ENCODE results near the gene SLC15A3.

The SLC15A3 gene

GRCh38 chr11:60951904-60952741 lies at the start of gene SLC15A3:
SLC15A3 (minus strand) TSS chr11:60952176; CDS start chr11:60951551, 625 bp downstream.
- peak; percentile 89 for FAIRE-seq

- FAIRE-seq = no peak
These were observed 48.5 kb upstream of the SLC15A3 start for GRCh38 chr11:61000426-61000825.

DNA sequence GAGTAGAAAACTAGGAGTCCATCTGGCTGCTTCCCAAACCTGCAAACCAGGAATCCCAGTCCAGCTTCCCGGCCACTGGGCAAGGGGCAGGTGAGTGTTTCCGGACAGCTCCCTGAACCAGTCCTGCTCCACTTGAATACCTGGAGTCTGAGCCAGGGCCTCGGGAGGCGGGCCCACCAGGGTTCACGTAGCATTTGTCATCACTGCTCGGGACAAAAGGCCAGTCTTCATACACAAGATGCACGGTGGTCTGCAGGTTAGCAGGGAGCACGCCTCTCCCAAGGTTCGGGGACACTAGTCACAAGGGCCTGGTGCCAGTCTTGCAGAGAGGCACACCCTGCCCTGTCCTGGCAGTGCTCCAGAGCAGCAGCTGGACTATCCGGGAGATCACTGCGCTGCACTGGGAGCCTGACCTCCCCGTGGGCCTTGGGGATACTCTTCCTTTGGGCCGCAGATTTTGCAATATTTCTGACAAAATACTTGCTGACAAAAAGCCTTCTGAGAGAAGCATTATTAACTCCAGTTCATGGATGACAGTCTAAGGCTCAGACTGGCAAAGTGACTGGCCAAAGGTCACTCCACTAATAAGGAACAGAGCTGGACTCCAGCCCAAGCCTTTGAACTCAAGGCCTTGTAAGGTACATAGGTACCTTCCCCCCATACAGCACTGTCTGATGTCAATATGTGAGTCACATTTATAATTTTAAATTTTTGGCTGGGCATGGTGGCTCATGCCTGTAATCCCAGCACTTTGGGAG lies 44.6 kb upstream of the SLC15A3 start:
- FAIRE-seq = no peak

- no peak for FAIRE-seq
These were observed 43.8 kb upstream of the SLC15A3 start for GRCh38 chr11:60995798-60996197.

DNA sequence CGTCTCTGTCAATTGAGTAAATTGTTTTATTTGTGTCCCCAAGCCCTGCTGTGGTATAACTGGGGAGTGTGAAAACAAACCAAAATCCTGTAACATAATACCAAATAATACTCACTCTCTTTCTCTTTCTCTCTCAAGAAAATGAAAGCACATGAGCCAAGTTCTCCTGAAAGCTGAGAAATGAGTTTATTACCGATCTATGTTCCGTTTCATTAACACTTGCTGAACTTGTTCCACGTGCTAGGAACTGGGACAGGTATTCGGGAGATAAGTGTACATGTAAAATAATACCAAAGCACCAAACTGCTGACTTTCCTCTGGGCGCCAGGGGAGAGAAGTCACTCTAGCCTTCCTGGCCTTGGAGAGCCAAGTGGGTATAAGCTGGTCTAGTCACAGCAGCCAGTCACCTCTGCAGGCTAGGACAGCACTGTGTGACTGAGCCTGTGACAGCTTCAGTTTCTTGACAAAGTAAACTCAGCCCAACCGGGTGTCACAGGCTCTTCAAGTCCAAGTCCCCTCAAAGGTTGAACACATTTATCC lies 42.6 kb upstream of the SLC15A3 start:
- FAIRE-seq = no peak

DNA sequence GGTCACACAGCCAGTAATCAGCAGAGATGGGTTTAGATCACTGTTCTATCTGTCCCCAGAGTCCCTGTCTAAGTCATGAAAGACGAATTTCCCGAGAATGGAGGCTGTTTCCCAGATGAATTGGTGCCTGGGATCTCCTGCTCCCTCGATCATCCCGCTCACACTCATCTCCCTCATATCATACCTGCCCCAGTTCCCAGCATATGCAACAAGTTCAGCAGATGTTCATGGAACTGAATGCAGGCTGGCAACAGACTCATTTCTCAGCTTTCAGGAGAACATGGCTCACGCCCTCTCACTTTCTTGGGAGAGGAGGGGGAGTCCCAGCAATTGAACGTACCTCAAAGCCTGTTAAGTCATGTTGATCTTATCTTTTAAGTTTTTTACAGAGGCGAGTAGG lies 41.6 kb upstream of the SLC15A3 start:
- no peak for FAIRE-seq

DNA sequence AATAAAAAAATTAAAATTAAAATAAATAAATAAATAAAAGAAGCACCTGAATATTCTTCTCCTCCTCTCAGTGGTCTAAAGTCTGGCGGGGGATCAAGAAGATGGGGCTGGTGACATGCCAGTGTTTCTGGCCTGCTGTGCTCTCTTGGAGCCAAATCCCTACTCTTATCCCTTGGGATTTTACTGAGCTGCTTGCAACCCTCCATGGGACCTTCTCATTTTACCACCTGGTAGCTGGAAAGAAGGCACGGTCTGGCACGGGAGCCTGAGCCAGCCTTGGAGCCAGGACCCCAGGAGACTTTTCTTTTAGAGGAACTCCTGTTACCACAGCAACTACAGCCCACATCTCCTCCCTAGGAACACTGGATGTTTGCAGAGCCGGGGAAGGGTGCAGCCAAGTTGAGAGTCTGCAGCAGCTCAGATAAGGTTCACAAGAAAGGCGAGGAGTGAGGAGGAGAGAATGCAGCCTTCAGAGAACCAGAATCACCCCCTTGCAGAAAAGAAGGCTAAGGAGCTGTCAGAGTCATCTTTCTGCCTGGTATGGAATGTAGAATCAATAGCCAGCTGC lies 41.0 kb upstream of the SLC15A3 start:
- no peak for FAIRE-seq

- no peak for FAIRE-seq
These were observed 39.5 kb upstream of the SLC15A3 start for GRCh38 chr11:60991457-60991856.

DNA sequence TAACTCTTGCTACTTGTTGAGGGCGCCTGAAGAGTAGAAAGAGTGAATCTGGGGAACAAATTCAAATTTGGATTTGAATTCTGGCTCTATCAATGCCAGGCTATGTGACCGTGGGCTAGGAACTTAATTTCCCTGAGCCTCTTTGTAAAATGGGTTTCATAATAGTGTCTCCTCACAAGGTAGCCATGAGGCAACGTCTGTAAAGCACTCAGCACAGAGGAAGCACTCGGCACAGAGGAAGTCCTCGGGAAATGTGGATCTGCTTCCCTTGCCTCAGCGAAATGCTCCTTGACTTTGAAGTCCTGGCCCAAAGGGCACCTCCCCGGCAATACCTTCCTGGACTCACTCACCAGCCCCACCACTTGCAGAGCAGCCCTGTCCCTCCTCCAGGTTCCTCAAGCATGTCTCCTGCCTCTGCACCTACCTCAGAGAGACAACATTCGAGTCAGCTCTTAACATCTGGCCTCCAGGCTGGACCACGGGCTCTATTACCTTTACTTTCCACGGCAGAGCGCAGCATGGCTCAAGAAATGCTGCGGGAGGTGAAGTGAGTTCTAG lies 37.2 kb upstream of the SLC15A3 start:
- no peak for FAIRE-seq

GRCh38 chr11:60988658-60989057 lies 36.7 kb upstream of the SLC15A3 start:
- FAIRE-seq = no peak

DNA sequence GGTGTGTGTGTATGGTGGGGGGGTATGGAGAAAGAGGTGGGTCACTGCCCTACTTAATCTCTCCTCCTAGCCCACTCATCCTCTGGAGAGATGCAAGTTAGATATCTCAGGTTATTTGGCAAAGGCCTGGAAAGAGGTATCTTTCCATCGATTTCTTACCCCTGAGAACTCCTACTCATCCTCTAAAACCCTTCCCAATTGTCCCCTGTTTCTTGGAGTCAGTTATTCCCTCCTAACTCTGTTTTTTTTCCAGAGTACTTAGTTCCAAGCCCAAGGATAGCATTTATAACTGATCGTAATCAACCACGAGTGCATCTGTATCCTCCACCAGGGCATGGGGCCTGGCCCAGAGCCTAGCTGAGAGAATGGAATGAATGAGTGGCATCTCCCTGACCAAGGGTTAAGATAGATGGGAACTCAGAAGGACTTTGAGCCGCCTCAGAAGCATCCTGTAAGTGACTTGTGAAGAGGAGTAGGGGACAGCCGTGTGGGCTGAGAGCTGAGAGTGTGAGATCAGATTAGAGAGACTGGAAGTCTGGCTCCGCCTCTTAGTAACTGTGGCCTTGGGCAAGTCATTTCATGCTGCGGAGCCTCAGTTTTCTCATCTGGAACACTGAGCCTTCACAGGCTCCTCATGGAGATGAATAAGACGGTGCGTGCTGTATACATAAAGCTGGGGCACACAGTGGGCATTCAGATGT lies 35.8 kb upstream of the SLC15A3 start:
- FAIRE-seq = no peak

- FAIRE-seq = no peak
These were observed 34.3 kb upstream of the SLC15A3 start for GRCh38 chr11:60985991-60986915.

- FAIRE-seq = no peak
These were observed 33.5 kb upstream of the SLC15A3 start for GRCh38 chr11:60985501-60985900.

DNA sequence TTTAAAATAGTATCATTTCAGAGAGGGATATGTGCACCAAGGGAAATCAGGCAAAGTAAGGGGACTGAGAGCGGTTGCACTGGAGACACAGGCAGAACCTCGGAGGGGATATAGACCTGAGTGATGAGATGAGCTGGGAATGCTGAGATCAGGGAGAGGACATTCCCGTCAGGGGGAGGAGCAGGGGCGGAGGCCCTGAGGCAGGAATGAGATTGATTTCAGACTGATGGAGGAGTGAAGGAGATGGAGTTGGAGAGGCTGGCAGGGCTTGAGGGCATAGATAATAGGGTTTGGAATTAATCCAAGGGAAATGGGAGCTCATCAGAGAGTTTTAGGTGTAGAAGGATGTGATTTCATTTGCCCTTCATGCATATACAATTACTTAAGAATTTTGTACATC lies 32.7 kb upstream of the SLC15A3 start:
- FAIRE-seq = no peak

DNA sequence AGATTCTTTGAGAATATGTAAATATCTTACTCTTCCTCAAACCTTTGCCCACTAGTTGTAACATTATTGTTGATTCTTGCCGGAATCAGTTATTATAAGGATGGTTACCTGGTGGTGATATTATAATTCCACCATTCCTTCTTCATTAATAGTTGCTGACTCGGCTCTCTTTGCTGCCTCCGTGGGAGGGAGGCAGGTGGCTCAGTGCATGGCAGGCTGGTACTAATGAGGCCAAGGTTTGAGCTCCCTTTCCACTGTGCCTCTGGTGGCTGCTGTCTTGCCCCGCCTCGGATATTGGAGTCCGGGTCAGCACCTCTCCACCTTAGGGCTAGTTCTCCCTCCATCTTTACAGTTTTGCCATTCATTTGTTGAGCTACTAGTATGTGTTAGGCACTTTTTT lies 32.2 kb upstream of the SLC15A3 start:
- FAIRE-seq = no peak

- no peak for FAIRE-seq
These were observed 30.2 kb upstream of the SLC15A3 start for GRCh38 chr11:60982184-60982583.

DNA sequence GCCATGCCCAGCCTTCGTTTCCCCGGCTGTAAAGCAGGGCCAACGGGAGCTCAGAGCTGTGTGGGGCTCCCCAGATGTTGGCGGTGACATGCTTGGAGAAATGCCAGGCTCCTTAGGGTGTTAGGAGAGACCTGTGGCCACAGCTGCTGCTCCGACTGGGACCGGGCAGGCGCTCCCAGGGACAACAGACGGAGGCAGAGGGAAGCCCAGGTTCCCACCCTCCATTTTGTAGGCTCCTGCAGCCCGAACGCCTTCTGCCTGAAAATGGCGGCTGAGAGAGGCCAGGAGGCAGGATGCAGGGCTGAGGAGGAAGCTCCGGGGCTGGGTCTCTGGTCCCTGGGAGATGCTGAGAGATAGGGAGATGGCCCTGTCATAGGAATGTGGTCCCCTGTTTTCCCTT lies 29.5 kb upstream of the SLC15A3 start:
- no peak for FAIRE-seq

- FAIRE-seq = no peak
These were observed 26.8 kb upstream of the SLC15A3 start for GRCh38 chr11:60978546-60979380.

DNA sequence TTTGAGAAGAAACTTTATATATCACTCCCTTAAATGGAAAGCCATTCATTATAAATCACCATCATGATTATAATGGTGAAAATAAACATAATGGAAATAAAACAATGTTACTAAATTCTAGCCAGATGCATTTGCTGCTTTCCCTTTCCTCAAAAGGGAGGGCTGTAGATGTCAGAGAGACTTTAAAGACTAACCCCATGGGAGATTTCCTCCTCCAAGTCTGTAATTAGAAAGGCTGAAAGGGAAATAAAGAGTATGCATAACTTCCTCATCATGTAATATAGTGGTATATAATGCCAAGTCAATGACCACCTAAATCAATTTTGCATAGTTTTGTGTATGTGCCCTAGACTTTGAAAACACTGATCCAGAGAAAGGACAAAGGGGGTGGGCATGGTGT lies 25.9 kb upstream of the SLC15A3 start:
- FAIRE-seq = no peak

DNA sequence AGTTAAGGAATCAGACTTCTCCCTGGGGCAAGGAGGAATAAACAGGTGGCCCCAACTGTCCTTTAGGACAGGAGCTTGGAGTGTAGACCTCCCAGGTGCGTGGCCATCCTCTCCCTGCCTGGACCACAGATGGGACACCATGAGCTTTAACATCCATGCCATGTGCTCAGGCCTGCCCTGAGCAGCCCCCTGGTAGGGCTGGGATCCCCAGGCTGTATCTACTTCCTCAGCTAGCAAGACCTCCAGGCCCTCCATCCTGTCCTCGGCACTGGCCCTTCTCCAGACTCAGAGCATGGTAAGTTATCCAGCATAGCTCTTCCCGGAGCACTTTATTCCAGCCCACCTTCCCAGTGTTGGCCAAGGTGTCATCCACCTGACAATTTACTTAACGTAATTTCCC lies 25.2 kb upstream of the SLC15A3 start:
- no peak for FAIRE-seq

DNA sequence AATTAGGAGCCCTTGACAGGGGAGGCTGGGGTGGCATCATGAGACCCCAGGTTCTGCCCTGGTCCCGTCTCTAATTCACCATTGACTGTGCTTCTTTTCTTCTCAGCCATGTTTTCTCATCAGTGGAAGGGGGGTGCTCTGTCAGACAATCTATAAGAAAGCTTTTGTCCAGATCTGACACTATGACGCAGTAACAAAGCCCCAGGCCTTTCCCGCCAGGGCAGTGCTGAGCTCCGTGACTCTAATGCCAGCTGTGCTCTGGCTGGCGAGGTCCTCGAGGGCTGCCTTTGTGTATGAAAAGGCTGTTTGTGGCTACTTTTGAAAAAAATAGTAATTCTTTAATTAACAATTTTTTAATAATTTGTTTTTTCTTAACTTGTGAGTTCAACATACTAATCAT lies 22.8 kb upstream of the SLC15A3 start:
- no peak for FAIRE-seq
